SK-N-SH (cell line): ENCODE measurements around the gene DOK1. TPM values are rescaled to one million over a fixed set of nuclear protein-coding genes. Genes with fewer than 3 reads are reported as not detected.

ENCODE experiments used
- CTCF ChIA-PET: fragments of 300-600, 350-600 bp; formaldehyde crosslinking; extraction: SDS; loops from one replicate; lab custom pipeline; 2021; lab: Yijun Ruan, JAX
- POLR2A ChIA-PET: fragments of 350-600 bp; sonication (Branson Sonifier 250); formaldehyde crosslinking; extraction: SDS; loops from one replicate; lab custom pipeline; 2020; ENCODE audit warnings: antibody characterized with exemption, inconsistent platforms; lab: Yijun Ruan, JAX
- DNase-seq: peaks from one replicate; pipeline ENCODE4 v3.0.0; 2012
- H2AFZ ChIP-seq: fragments of 200-600 bp; sonication (generic); 2 replicates; pipeline ENCODE4 v1.8.1; 2016; ENCODE audit warnings: antibody characterized with exemption, mild to moderate bottlenecking, low read depth
- H3F3A ChIP-seq: fragments of 200-600 bp; sonication (generic); replicated peaks from 2 replicates; pipeline ENCODE3; 2016; ENCODE audit warnings: antibody characterized with exemption, mild to moderate bottlenecking; ENCODE audit not compliant: insufficient read depth
- H3K27ac ChIP-seq, 2 experiments: fragments of 200-500 bp in 1 of 2; fragments of 200-600 bp in 1 of 2; sonication (Bioruptor generic) in 1 of 2; sonication (generic), shearing (Covaris generic) in 1 of 2; 2 replicates each; pipeline versions ENCODE4 v1.5.1 to v1.6.1; 2014 to 2016; ENCODE audit warnings: low read depth in 2 of 2, inconsistent platforms in 1 of 2, low read length in 1 of 2, mild to moderate bottlenecking in 1 of 2, mixed read lengths in 1 of 2
- H3K27me3 ChIP-seq: fragments of 200-600 bp; sonication (generic), shearing (Covaris generic); 2 replicates; pipeline ENCODE4 v1.6.1; 2016; ENCODE audit warnings: mixed run types; ENCODE audit not compliant: insufficient read depth
- H3K36me3 ChIP-seq, 2 experiments: fragments of 200-500 bp in 1 of 2; fragments of 200-600 bp in 1 of 2; sonication (Bioruptor generic) in 1 of 2; sonication (generic) in 1 of 2; replicated peaks in 1 of 2; 2 replicates each; pipeline versions ENCODE3 to v1.5.1; 2014 to 2016; ENCODE audit warnings: low read length in 1 of 2, mild to moderate bottlenecking in 1 of 2; ENCODE audit not compliant: insufficient read depth in 2 of 2, control insufficient read depth in 1 of 2
- H3K4me1 ChIP-seq, 2 experiments: fragments of 200-500 bp in 1 of 2; fragments of 200-600 bp in 1 of 2; sonication (Bioruptor generic) in 1 of 2; sonication (generic), shearing (Covaris generic) in 1 of 2; 2 replicates each; pipeline versions ENCODE4 v1.5.1 to v1.6.1; 2014 to 2016; ENCODE audit warnings: low read depth in 1 of 2, low read length in 1 of 2, mixed run types in 1 of 2; ENCODE audit not compliant: insufficient read depth in 2 of 2, control insufficient read depth in 1 of 2
- H3K4me2 ChIP-seq: fragments of 200-600 bp; sonication (generic), shearing (Covaris generic); 2 replicates; pipeline ENCODE4 v1.6.1; 2017; ENCODE audit warnings: mixed run types
- H3K4me3 ChIP-seq, 2 experiments: fragments of 200-500 bp in 1 of 2; fragments of 200-600 bp in 1 of 2; sonication (Bioruptor generic) in 1 of 2; sonication (generic), shearing (Covaris generic) in 1 of 2; 2 replicates each; pipeline versions ENCODE4 v1.5.1 to v1.8.1; 2014 to 2016; ENCODE audit warnings: low read depth in 2 of 2, inconsistent platforms in 1 of 2, low read length in 1 of 2, mild to moderate bottlenecking in 1 of 2, mixed read lengths in 1 of 2, moderate library complexity in 1 of 2
- H3K79me2 ChIP-seq: fragments of 200-600 bp; sonication (generic); 2 replicates; pipeline ENCODE4 v1.8.1; 2017; ENCODE audit warnings: mild to moderate bottlenecking; ENCODE audit not compliant: insufficient read depth
- H3K9ac ChIP-seq: fragments of 200-600 bp; sonication (generic); 2 replicates; pipeline ENCODE4 v1.6.1; 2017; ENCODE audit warnings: mixed run types
- H3K9me2 ChIP-seq: fragments of 200-600 bp; sonication (generic); 2 replicates; pipeline ENCODE4 v1.6.1; 2017; ENCODE audit warnings: mixed run types
- H3K9me3 ChIP-seq: fragments of 200-600 bp; sonication (generic); 2 replicates; pipeline ENCODE4 v1.6.1; 2017; ENCODE audit warnings: mixed run types, mild to moderate bottlenecking, moderate library complexity
- H4K20me1 ChIP-seq: fragments of 200-600 bp; sonication (generic); 2 replicates; pipeline ENCODE4 v1.6.1; 2017; ENCODE audit warnings: mild to moderate bottlenecking, mixed run types; ENCODE audit not compliant: insufficient read depth
- CTCF ChIP-seq: fragments of 200-600 bp; sonication (generic); IDR thresholded peaks from 2 replicates; pipeline ENCODE4 v1.6.1; 2017; ENCODE audit warnings: antibody characterized with exemption, mild to moderate bottlenecking, moderate library complexity
- EP300 ChIP-seq, 2 experiments: IDR thresholded peaks; 2 replicates each; pipeline versions ENCODE4 v1.4.0 to v1.6.1; 2012; ENCODE audit warnings: borderline replicate concordance in 1 of 2, low read depth in 1 of 2, low read length in 1 of 2
- JUND ChIP-seq: IDR thresholded peaks from 2 replicates; pipeline ENCODE4 v1.4.0; 2012
- MXI1 ChIP-seq: IDR thresholded peaks from 2 replicates; pipeline ENCODE4 v1.6.1; 2012; ENCODE audit warnings: mild to moderate bottlenecking, low read depth, low read length, improper control_type of control experiment
- PBX3 ChIP-seq: IDR thresholded peaks from 2 replicates; pipeline ENCODE4; 2012
- RAD21 ChIP-seq: IDR thresholded peaks from 2 replicates; pipeline ENCODE4 v1.6.1; 2012; ENCODE audit warnings: mild to moderate bottlenecking, low read length
- RFX5 ChIP-seq: IDR thresholded peaks from 2 replicates; pipeline ENCODE4 v1.6.1; 2012; ENCODE audit warnings: mild to moderate bottlenecking, improper control_type of control experiment, low read length
- SMC3 ChIP-seq: IDR thresholded peaks from 2 replicates; pipeline ENCODE4 v1.6.1; 2012; ENCODE audit warnings: low read depth, low read length, improper control_type of control experiment
- TEAD4 ChIP-seq: IDR thresholded peaks from 2 replicates; pipeline ENCODE4 v1.4.0; 2012; ENCODE audit warnings: mild to moderate bottlenecking, borderline replicate concordance; ENCODE audit not compliant: insufficient read depth
- WGBS: methylation state at CpG from one replicate; pipeline ENCODE4 v1.1.6; 2017; ENCODE audit warnings: low lambda C conversion rate; 5-methylcytosine and 5-hydroxymethylcytosine counted together
- polyA plus RNA-seq, 3 experiments: library from polyadenylated mRNA; depleted of rRNA; stranded (reverse); fragments of >200 nt; gene quantifications; 2 replicates each; pipeline ENCODE4 v1.2.3, GENCODE V29; 2012

Gene DOK1
- polyA plus RNA-seq, 1 of the 3 experiments (the other 2 are of a cell fraction), result 25.3 TPM

- WGBS, result 19% methylated on average over 6 of the region's 6 CpGs
- H3K27ac ChIP-seq, result peak overlapping the region in 1 of 2 experiments; percentile 40; a peak in 1 of 4 replicates
- no peaks in the 10 kb centered on the region for H4K20me1 ChIP-seq
- H3K9me3 ChIP-seq, result no peaks in the 10 kb centered on the region
- CTCF ChIA-PET, result interaction anchor here (0.7 to 8.1 kb wide), 36 partner anchors 9 to 338 kb away, joined by 3 to 116 read pairs (median 5); partner anchors contain the start of genes AUP1, CCDC142, HTRA2 and INO80B
- no peak overlapping the region for H3K9ac ChIP-seq
- POLR2A ChIA-PET, result interaction anchor here (0.6 to 2.1 kb wide), 4 partner anchors 55 to 115 kb away, joined by 3 to 11 read pairs (median 4); partner anchors contain the start of genes CCDC142, MRPL53 and TTC31
- H3K27me3 ChIP-seq, result no peaks in the 10 kb centered on the region
- H3K4me2 ChIP-seq, result no peak overlapping the region
- H3F3A ChIP-seq, result peaks cover 22% of the 10 kb centered on the region
- H2AFZ ChIP-seq, result peak overlapping the region; percentile 20; the same call in 1 of the 2 replicates
- TF ChIP-seq MXI1 (0 out of 2 replicates have a peak, but pooled peaks have one; percentile 41), CTCF (peak; percentile 85), SMC3 (peak; percentile 88), RAD21 (peak; percentile 97), TEAD4 (no peak), PBX3 (no peak)
- peaks cover 4 to 13% of the 10 kb centered on the region in 2 experiments; a peak in 2 of 4 replicates for H3K4me1 ChIP-seq
- no peaks in the 10 kb centered on the region for H3K9me2 ChIP-seq
- H3K79me2 ChIP-seq, result no peaks in the 10 kb centered on the region
- H3K4me3 ChIP-seq, result peak overlapping the region in 1 of 2 experiments; percentile 22; a peak in 1 of 4 replicates
- H3K36me3 ChIP-seq, result no peaks in the 10 kb centered on the region
- peak; percentile 76 for DNase-seq
Observed at GRCh38 chr2:74587664-74588277, 33.3 kb downstream of the DOK1 start.

GRCh38 chr2:74588664-74589063 lies 34.1 kb downstream of the DOK1 start:
- Histone ChIP-seq H3K4me1 (peaks cover 2 to 8% of the 10 kb centered on the region in 2 experiments; a peak in 2 of 4 replicates), H3K4me3 (no peak overlapping the region), H3K27ac (no peak overlapping the region), H3K9ac (no peak overlapping the region), H3K79me2 (no peaks in the 10 kb centered on the region), H4K20me1 (no peaks in the 10 kb centered on the region), H3K27me3 (no peaks in the 10 kb centered on the region), H3K4me2 (no peak overlapping the region), H3F3A (peaks cover 16% of the 10 kb centered on the region), H3K9me2 (no peaks in the 10 kb centered on the region), H3K36me3 (no peaks in the 10 kb centered on the region), H3K9me3 (no peaks in the 10 kb centered on the region), H2AFZ (no peak overlapping the region)
- ChIA-PET CTCF (interaction anchor here (0.9 to 8.1 kb wide), 20 partner anchors 8 to 339 kb away, joined by 3 to 116 read pairs (median 14); partner anchors contain the start of genes AUP1, CCDC142, HTRA2 and LOXL3), POLR2A (interaction anchor here (0.9 to 2.1 kb wide), 3 partner anchors 55 to 108 kb away, joined by 3 to 11 read pairs (median 3); partner anchors contain the start of genes CCDC142 and TTC31)
- 52% methylated on average over 2 of the region's 2 CpGs for WGBS
- DNase-seq, result no peak
- TF ChIP-seq PBX3, result no peak
- no peak for TF ChIP-seq TEAD4
- no peak for TF ChIP-seq CTCF
- no peak for TF ChIP-seq RFX5
- TF ChIP-seq EP300 (IDR thresholded peaks at IDR 0.05; ENCODE audit: borderline replicate concordance in 1 of 2, low read depth in 1 of 2, low read length in 1 of 2), result no peak
- TF ChIP-seq MXI1, result no peak
- TF ChIP-seq JUND, result no peak
